Spleen (tissue), 11 donors: ENCODE results near the gene ANKS1B. TPM values are rescaled to one million over a fixed set of nuclear protein-coding genes. Genes with fewer than 3 reads are reported as not detected.

Experiments used
- DNase-seq: peaks from one replicate; pipeline ENCODE4 v3.0.0-alpha.2; 2020
- H3K27ac ChIP-seq, 8 donors: fragments of 200-600 bp; sonication (generic) in 7 of 8; 1 replicate in 4 of 8; 2 replicates in 4 of 8; pipeline versions ENCODE4 v1.5.0 to v1.8.0; 2016 to 2021; ENCODE audit warnings: inconsistent platforms in 4 of 8, mild to moderate bottlenecking in 4 of 8, moderate library complexity in 1 of 8
- H3K27me3 ChIP-seq, 7 donors: fragments of 200-600 bp; sonication (generic) in 6 of 7; replicated peaks in 1 of 7; 1 replicate in 4 of 7; 2 replicates in 3 of 7; pipeline versions ENCODE4 v1.5.0 to v1.8.0; 2016 to 2021; ENCODE audit warnings: inconsistent platforms in 3 of 7, mild to moderate bottlenecking in 1 of 7
- H3K36me3 ChIP-seq, 6 donors: fragments of 200-600 bp; sonication (generic) in 5 of 6; 1 replicate in 4 of 6; 2 replicates in 2 of 6; pipeline versions ENCODE4 v1.5.0 to v1.8.0; 2016 to 2021; ENCODE audit warnings: inconsistent platforms in 2 of 6
- H3K4me1 ChIP-seq, 6 donors: fragments of 200-600 bp; sonication (generic) in 5 of 6; 1 replicate in 3 of 6; 2 replicates in 3 of 6; pipeline versions ENCODE4 v1.5.0 to v1.8.0; 2016 to 2021; ENCODE audit warnings: inconsistent platforms in 3 of 6
- H3K4me3 ChIP-seq, 8 donors: fragments of 200-600 bp; sonication (generic) in 7 of 8; 1 replicate in 4 of 8; 2 replicates in 4 of 8; pipeline versions ENCODE4 v1.5.0 to v1.8.0; 2016 to 2021; ENCODE audit warnings: inconsistent platforms in 4 of 8, mild to moderate bottlenecking in 4 of 8, moderate library complexity in 2 of 8
- H3K9me3 ChIP-seq, 8 donors: fragments of 200-600 bp; sonication (generic) in 7 of 8; 1 replicate in 4 of 8; 2 replicates in 4 of 8; pipeline versions ENCODE4 v1.5.0 to v1.8.0; 2016 to 2021; ENCODE audit warnings: inconsistent platforms in 4 of 8
- CTCF ChIP-seq, 11 experiments: fragments of 200-600 bp in 7 of 11; fragments of 450-650 bp in 4 of 11; sonication (generic) in 4 of 11; IDR thresholded peaks in 8 of 11; conservative IDR thresholded peaks in 3 of 11; 1 replicate in 7 of 11; 2 replicates in 4 of 11; pipeline versions ENCODE4 v1.4.0 to v1.8.0; 2016 to 2021; ENCODE audit warnings: antibody characterized with exemption in 11 of 11, inconsistent platforms in 4 of 11, mild to moderate bottlenecking in 1 of 11
- POLR2A ChIP-seq, 3 donors: fragments of 450-650 bp; IDR thresholded peaks; one replicate each; pipeline ENCODE4 v1.5.1; 2017; ENCODE audit warnings: antibody characterized with exemption in 3 of 3, mild to moderate bottlenecking in 1 of 3
- POLR2AphosphoS5 ChIP-seq, 3 donors: sonication (generic); formaldehyde crosslinking; IDR thresholded peaks; one replicate each; pipeline ENCODE4 v1.5.1; 2017; ENCODE audit warnings: antibody characterized with exemption in 3 of 3
- WGBS, 5 donors: extraction: QIAGEN DNeasy Blood & Tissue Kit in 3 of 5; methylation state at CpG; one replicate each; pipeline versions ENCODE4 v1.1.5 to v1.1.7; 2013 to 2018; 5-methylcytosine and 5-hydroxymethylcytosine counted together
- intact Hi-C: fragments of 100-400 bp; cut with DNase I; formaldehyde crosslinking; loops from one replicate; pipeline ENCODE4 v1.15.0; 2023; ENCODE audit warnings: low total_unique reads
- polyA plus RNA-seq, 3 donors: library from polyadenylated mRNA; stranded (reverse); fragments of 200-250 nt; gene quantifications; one replicate each; pipeline ENCODE4 v1.2.1, GENCODE V29; 2013
- total RNA-seq, 7 donors: library from RNA; depleted of rRNA in 3 of 7; stranded (reverse); fragments of >200 nt in 3 of 7; fragmentation: NEBNext Ultra II Directional in 4 of 7; extraction: Animal tissue kit (Norgen Biotek cat#: 25700) in 4 of 7; gene quantifications; one replicate each; pipeline versions ENCODE4 v1.1.0 to v1.2.1, GENCODE V29; 2016 to 2021
- donor health status: healthy with polysubstance abuse.
- donor health status: DM: no; HTN: no; CAD: no; lungs with moderate emphysema.
- donor health status: DM: no; HTN: no; CAD: no.
- donor health status: Bipolar disorder and iron deficiency.
- donor health status: healthy.
- donor health status: DM: no; HTN: no; CAD: no.
- donor health status: DM: yes; HTN: yes; CAD: no.

The ANKS1B gene
- total and polyA plus RNA-seq, 10 donors, result 0.21 to 8.0 (median 4.2) TPM

GRCh38 chr12:98883231-98883630 is 1101.5 kb downstream of the ANKS1B start:
- no peaks in the 10 kb centered on the region for H3K9me3 ChIP-seq
- 63 to 79% (median 70%) methylated on average over 2 of the region's 2 CpGs for WGBS, 5 donors
- no peaks in the 10 kb centered on the region for H3K36me3 ChIP-seq
- H3K27me3 ChIP-seq, result peaks cover 0 to 15% (median 0%) of the 10 kb centered on the region in 7 donors
- intact Hi-C loops, result no loop called here
- no peak overlapping the region for H3K4me3 ChIP-seq
- no peaks in the 10 kb centered on the region for H3K4me1 ChIP-seq
- no peak overlapping the region for H3K27ac ChIP-seq
- DNase-seq, result no peak
- TF ChIP-seq POLR2A (IDR thresholded peaks at IDR 0.05) (no peak), CTCF (IDR thresholded peaks at IDR 0.05 in 8 of 11, conservative IDR thresholded peaks at IDR 0.05 in 3 of 11) (no peak), POLR2AphosphoS5 (IDR thresholded peaks at IDR 0.05) (no peak)

DNA sequence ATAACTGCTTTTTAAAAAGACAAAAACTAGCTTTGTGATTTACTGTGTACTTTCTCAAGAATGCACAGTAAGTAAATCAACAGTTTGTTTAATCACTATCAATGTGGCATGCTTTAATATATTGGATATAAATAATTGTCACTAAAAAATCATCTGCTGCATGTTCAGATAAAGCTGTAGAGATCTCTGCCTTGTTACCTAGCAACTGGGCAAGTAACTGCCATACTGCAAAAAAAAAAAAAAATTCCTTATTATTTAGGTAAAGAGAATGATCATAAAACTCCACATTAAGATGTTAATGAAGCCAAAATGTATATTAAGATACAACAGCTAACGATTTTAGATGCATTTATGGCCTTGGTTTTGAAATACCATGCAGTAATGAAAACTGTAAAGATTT is 1102.2 kb downstream of the ANKS1B start:
- Histone ChIP-seq H3K36me3 (no peaks in the 10 kb centered on the region), H3K4me3 (no peak overlapping the region), H3K9me3 (no peaks in the 10 kb centered on the region), H3K27ac (no peak overlapping the region), H3K27me3 (peaks cover 0 to 12% (median 0%) of the 10 kb centered on the region in 7 donors), H3K4me1 (no peaks in the 10 kb centered on the region)
- no peak for DNase-seq
- WGBS, 5 donors, result 34 to 84% (median 63%) methylated on average over 1 of the region's 1 CpG
- intact Hi-C loops, result no loop called here
- no peak for TF ChIP-seq POLR2A (IDR thresholded peaks at IDR 0.05)
- TF ChIP-seq POLR2AphosphoS5 (IDR thresholded peaks at IDR 0.05), result no peak
- TF ChIP-seq CTCF (IDR thresholded peaks at IDR 0.05 in 8 of 11, conservative IDR thresholded peaks at IDR 0.05 in 3 of 11), result no peak

DNA sequence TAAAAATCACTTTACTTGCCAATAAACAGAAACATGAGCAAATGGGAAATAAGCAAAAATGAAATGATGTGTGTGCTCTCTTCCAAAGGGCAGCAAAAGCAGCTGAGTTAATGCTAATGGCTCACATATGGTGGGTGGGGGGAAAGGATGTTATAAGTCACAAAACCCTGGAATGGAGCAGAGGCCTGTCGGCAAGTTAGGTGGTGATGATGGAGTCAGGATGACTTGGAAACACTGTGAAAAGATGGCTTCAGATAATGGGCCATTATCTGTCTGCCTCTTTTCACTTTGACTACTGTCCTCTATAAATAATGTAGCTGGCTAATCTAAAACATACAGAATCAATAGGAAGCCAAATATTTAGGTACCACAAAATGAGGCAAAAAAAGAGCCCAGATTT is 1111.0 kb downstream of the ANKS1B start:
- peaks cover 0 to 15% (median 0%) of the 10 kb centered on the region in 7 donors for H3K27me3 ChIP-seq
- intact Hi-C loops, result no loop called here
- H3K27ac ChIP-seq, result no peak overlapping the region
- H3K4me1 ChIP-seq, result no peaks in the 10 kb centered on the region
- H3K4me3 ChIP-seq, result no peak overlapping the region
- no peak for DNase-seq
- no peak for TF ChIP-seq POLR2A (IDR thresholded peaks at IDR 0.05)
- no peak for TF ChIP-seq POLR2AphosphoS5 (IDR thresholded peaks at IDR 0.05)
- TF ChIP-seq CTCF (IDR thresholded peaks at IDR 0.05 in 8 of 11, conservative IDR thresholded peaks at IDR 0.05 in 3 of 11), result no peak
- H3K36me3 ChIP-seq, result no peaks in the 10 kb centered on the region
- no peaks in the 10 kb centered on the region for H3K9me3 ChIP-seq
- WGBS, 5 donors, result 69 to 85% (median 76%) methylated on average over 1 of the region's 1 CpG

- no peaks in the 10 kb centered on the region for H3K36me3 ChIP-seq
- no peaks in the 10 kb centered on the region for H3K4me1 ChIP-seq
- 39 to 55% (median 45%) methylated on average over 6 of the region's 6 CpGs for whole genome bisulfite sequencing, 5 donors
- no peak for TF ChIP-seq POLR2AphosphoS5 (IDR thresholded peaks at IDR 0.05)
- TF ChIP-seq CTCF (IDR thresholded peaks at IDR 0.05 in 8 of 11, conservative IDR thresholded peaks at IDR 0.05 in 3 of 11), result no peak
- no peak for TF ChIP-seq POLR2A (IDR thresholded peaks at IDR 0.05)
- H3K4me3 ChIP-seq, result no peak overlapping the region
- no peaks in the 10 kb centered on the region for H3K9me3 ChIP-seq
- intact Hi-C loops, result no loop called here
- H3K27ac ChIP-seq, result no peak overlapping the region
- no peak for DNase-seq
- peaks cover 0 to 10% (median 0%) of the 10 kb centered on the region in 7 donors for H3K27me3 ChIP-seq
Observed at GRCh38 chr12:98870504-98870903, 1114.2 kb downstream of the ANKS1B start.
